HCT116 (cell line): Measurements from ENCODE around the gene FBXL7. TPM values are rescaled to one million over a fixed set of nuclear protein-coding genes. Genes with fewer than 3 reads are reported as not detected.

ENCODE experiments used
- ATAC-seq: fragments of 200-7000 bp; cut with Tn5 transposase; 2 replicates; pipeline ENCODE4 v1.9.1; 2020; ENCODE audit warnings: mild to moderate bottlenecking, moderate library complexity
- BruUV-seq: library from RNA; stranded (reverse); fragments of 400-500 nt; replicated peaks from 2 replicates; lab custom pipeline; 2021; lab: Mats Ljungman, UMichigan
- CTCF ChIA-PET: fragments of 300-600 bp; sonication (Branson Sonifier 250); formaldehyde crosslinking; loops from one replicate; lab custom pipeline; 2021; ENCODE audit warnings: antibody characterized with exemption; lab: Charles Lee
- POLR2A ChIA-PET: fragments of 300-600, 350-600 bp; sonication (Branson Sonifier 250); formaldehyde crosslinking; loops from one replicate; lab custom pipeline; 2021; ENCODE audit warnings: antibody characterized with exemption; lab: Charles Lee
- RAD21 ChIA-PET, 2 experiments: fragments of 300-600 bp; sonication (Branson Sonifier 250); formaldehyde crosslinking; loops; one replicate each; lab custom pipeline; 2023; ENCODE audit warnings: low total read pairs in 2 of 2; ENCODE audit not compliant: uncharacterized antibody in 2 of 2, unreplicated experiment in 2 of 2, low non-redundant PET in 1 of 2; lab: Charles Lee
- DNase-seq: peaks from one replicate; pipeline ENCODE4 v3.0.0-alpha.2; 2010; ENCODE audit warnings: low read depth, low spot score
- H2AFZ ChIP-seq: fragments of 200-600 bp; shearing (Covaris generic), sonication (generic); 2 replicates; pipeline ENCODE4 v1.6.1; 2017; ENCODE audit warnings: low read depth, mixed run types, mixed read lengths, antibody characterized with exemption, low read length; ENCODE audit not compliant: poor library complexity, severe bottlenecking
- H3K27ac ChIP-seq: 2 replicates; pipeline ENCODE4 v1.5.1; 2012; ENCODE audit warnings: low read depth, low read length
- H3K27me3 ChIP-seq: fragments of 200-600 bp; sonication (generic); 2 replicates; pipeline ENCODE4 v1.6.1; 2016; ENCODE audit warnings: mixed run types, low read length, mixed read lengths; ENCODE audit not compliant: insufficient read depth
- H3K36me3 ChIP-seq, 2 experiments: fragments of 200-500 bp in 1 of 2; fragments of 200-600 bp in 1 of 2; sonication (Bioruptor generic) in 1 of 2; sonication (generic) in 1 of 2; 2 replicates each; pipeline versions ENCODE4 v1.5.1 to v1.6.1; 2014 to 2016; ENCODE audit warnings: low read length in 2 of 2, inconsistent platforms in 1 of 2, mixed read lengths in 1 of 2, mixed run types in 1 of 2; ENCODE audit not compliant: insufficient read depth in 2 of 2, control insufficient read depth in 1 of 2
- H3K4me1 ChIP-seq, 2 experiments: fragments of 200-600 bp in 1 of 2; sonication (generic) in 1 of 2; 2 replicates each; pipeline versions ENCODE4 v1.5.1 to v1.6.1; 2012 to 2017; ENCODE audit warnings: low read length in 2 of 2, inconsistent platforms in 1 of 2, mild to moderate bottlenecking in 1 of 2, mixed read lengths in 1 of 2, mixed run types in 1 of 2, moderate library complexity in 1 of 2; ENCODE audit not compliant: insufficient read depth in 2 of 2, control insufficient read depth in 1 of 2
- H3K4me2 ChIP-seq: fragments of 200-600 bp; sonication (generic); 2 replicates; pipeline ENCODE4 v1.6.1; 2017; ENCODE audit warnings: mixed run types, low read length, mixed read lengths
- H3K4me3 ChIP-seq, 2 experiments: fragments of 200-600 bp in 1 of 2; sonication (generic) in 1 of 2; replicated peaks in 1 of 2; 2 replicates each; pipeline ENCODE4 v1.5.1; 2011 to 2016; ENCODE audit warnings: low read length in 2 of 2, control low read depth in 1 of 2, low read depth in 1 of 2, mild to moderate bottlenecking in 1 of 2, mixed read lengths in 1 of 2, mixed run types in 1 of 2
- H3K79me2 ChIP-seq: fragments of 200-600 bp; sonication (generic); 2 replicates; pipeline ENCODE4 v1.6.1; 2017; ENCODE audit warnings: mild to moderate bottlenecking, mixed run types, low read length, moderate library complexity, mixed read lengths; ENCODE audit not compliant: insufficient read depth
- H3K9ac ChIP-seq: fragments of 200-600 bp; sonication (generic); 2 replicates; pipeline ENCODE4 v1.6.1; 2016; ENCODE audit warnings: low read length, mixed read lengths
- H3K9me2 ChIP-seq: fragments of 200-600 bp; sonication (generic), shearing (Covaris generic); 2 replicates; pipeline ENCODE4 v1.6.1; 2017; ENCODE audit warnings: mixed run types, mild to moderate bottlenecking, moderate library complexity; ENCODE audit not compliant: insufficient read depth
- H3K9me3 ChIP-seq, 2 experiments: fragments of 200-500 bp in 1 of 2; fragments of 200-600 bp in 1 of 2; sonication (Bioruptor generic) in 1 of 2; sonication (generic) in 1 of 2; 2 replicates each; pipeline ENCODE4 v1.6.1; 2014 to 2017; ENCODE audit warnings: low read length in 2 of 2, mixed read lengths in 2 of 2, inconsistent platforms in 1 of 2, low read depth in 1 of 2, mild to moderate bottlenecking in 1 of 2, mixed run types in 1 of 2, moderate library complexity in 1 of 2; ENCODE audit not compliant: control insufficient read depth in 1 of 2, insufficient read depth in 1 of 2
- H4K20me1 ChIP-seq: fragments of 200-600 bp; sonication (generic), shearing (Covaris generic); 2 replicates; pipeline ENCODE4 v1.6.1; 2017; ENCODE audit warnings: mixed run types, mild to moderate bottlenecking, moderate library complexity; ENCODE audit not compliant: insufficient read depth
- ATF3 ChIP-seq: IDR thresholded peaks from 2 replicates; pipeline ENCODE4 v1.6.1; 2012
- CBX3 ChIP-seq: IDR thresholded peaks from 2 replicates; pipeline ENCODE4 v1.6.1; 2012; ENCODE audit warnings: low read depth
- CEBPB ChIP-seq: IDR thresholded peaks from 2 replicates; pipeline ENCODE4 v1.6.1; 2012; ENCODE audit warnings: low read depth
- ELF1 ChIP-seq: IDR thresholded peaks from 2 replicates; pipeline ENCODE4 v1.6.1; 2012; ENCODE audit warnings: low read depth, borderline replicate concordance
- EZH2 ChIP-seq: fragments of 200-600 bp; sonication (generic); IDR thresholded peaks from 2 replicates; pipeline ENCODE4 v1.6.1; 2017; ENCODE audit warnings: antibody characterized with exemption, mixed run types
- JUND ChIP-seq: IDR thresholded peaks from 2 replicates; pipeline ENCODE4 v1.6.1; 2012
- POLR2A ChIP-seq: IDR thresholded peaks from 2 replicates; pipeline ENCODE4 v1.7.0; 2011; ENCODE audit warnings: borderline replicate concordance; ENCODE audit not compliant: insufficient read depth, insufficient read length; ENCODE audit errors: extremely low read depth
- POLR2AphosphoS5 ChIP-seq: IDR thresholded peaks from 2 replicates; pipeline ENCODE4 v1.6.1; 2011; ENCODE audit warnings: mild to moderate bottlenecking, low read depth, low read length, moderate library complexity
- REST ChIP-seq: IDR thresholded peaks from 2 replicates; pipeline ENCODE4 v1.6.1; 2012; ENCODE audit warnings: low read depth
- SIN3A ChIP-seq: IDR thresholded peaks from 2 replicates; pipeline ENCODE4 v1.6.1; 2012; ENCODE audit warnings: low read depth
- SP1 ChIP-seq: IDR thresholded peaks from 2 replicates; pipeline ENCODE4 v1.6.1; 2012; ENCODE audit warnings: low read depth
- SRF ChIP-seq: IDR thresholded peaks from 2 replicates; pipeline ENCODE4 v1.6.1; 2012; ENCODE audit warnings: low read depth
- TCF7L2 ChIP-seq: IDR thresholded peaks from 2 replicates; pipeline ENCODE4 v1.7.0; 2011; ENCODE audit warnings: borderline replicate concordance, inconsistent platforms; ENCODE audit not compliant: insufficient read depth, insufficient read length; ENCODE audit errors: extremely low read depth
- YY1 ChIP-seq: IDR thresholded peaks from 2 replicates; pipeline ENCODE4 v1.6.1; 2011; ENCODE audit warnings: low read length, low read depth, moderate library complexity, mild to moderate bottlenecking; ENCODE audit not compliant: insufficient replicate concordance; ENCODE audit errors: extremely low read depth
- ZNF274 ChIP-seq: fragments of 200-500 bp; sonication (Bioruptor generic); IDR thresholded peaks from 2 replicates; pipeline ENCODE4 v1.6.1; 2014; ENCODE audit warnings: mild to moderate bottlenecking, low read depth, low read length, inconsistent platforms
- intact Hi-C: fragments of 100-400 bp; cut with micrococcal nuclease; formaldehyde crosslinking; loops from 2 replicates; pipeline ENCODE4 v1.10.0; 2022
- total RNA-seq: library from RNA; stranded (reverse); gene quantifications from one replicate; pipeline ENCODE4 v1.2.1, GENCODE V29; 2021; ENCODE audit not compliant: unreplicated experiment

Gene FBXL7
- total RNA-seq, 1 experiment from 2014 or later = 0.05 TPM

- ChIA-PET CTCF (no interaction called here), RAD21 (no interaction called here), POLR2A (no interaction called here)
- no TSS peak for BruUV-seq
- no peaks in the 10 kb centered on the region for H3K9me2 ChIP-seq
- H3K4me1 ChIP-seq = no peaks in the 10 kb centered on the region
- H3K9me3 ChIP-seq = peaks cover 4 to 18% of the 10 kb centered on the region in 2 experiments; a peak in 3 of 4 replicates
- H3K4me2 ChIP-seq = no peak overlapping the region
- no peaks in the 10 kb centered on the region for H3K79me2 ChIP-seq
- H4K20me1 ChIP-seq = no peaks in the 10 kb centered on the region
- no peaks in the 10 kb centered on the region for H3K36me3 ChIP-seq
- no peak overlapping the region for H3K27ac ChIP-seq
- intact Hi-C loops = no loop called here
- TF ChIP-seq REST (no peak), SRF (no peak), EZH2 (no peak), SIN3A (no peak), CBX3 (no peak), SP1 (no peak), CEBPB (no peak), ATF3 (no peak), JUND (no peak), ELF1 (no peak), YY1 (no peak), ZNF274 (no peak), POLR2AphosphoS5 (no peak), TCF7L2 (no peak), POLR2A (no peak)
- no peak overlapping the region for H3K9ac ChIP-seq
- no peaks in the 10 kb centered on the region for H3K27me3 ChIP-seq
- ATAC-seq (no peak), DNase-seq (no peak)
- no peak overlapping the region for H3K4me3 ChIP-seq
- H2AFZ ChIP-seq = no peak overlapping the region
These were observed 262.7 kb downstream of the FBXL7 start for GRCh38 chr5:15762668-15763067.
